HG03060 (cell line): Measurements from ENCODE around the gene PTH2.
"Not testable (repeated sequence)": the region's sequence is repeated elsewhere in the genome, so short reads cannot be mapped to it uniquely, and the experiment has no call there.

Source experiments
- ATAC-seq: cut with Tn5 transposase; IDR thresholded peaks from one replicate; pipeline ENCODE4 v1.9.1; 2021; ENCODE audit warnings: low read depth, moderate number of reproducible peaks; ENCODE audit not compliant: unreplicated experiment

Gene PTH2

GRCh38 chr19:49390131-49390928, 32.9 kb downstream of the PTH2 start:
- no peak for ATAC-seq

- ATAC-seq: no peak
These were observed 33.8 kb downstream of the PTH2 start for GRCh38 chr19:49389406-49389805.

- ATAC-seq: no peak
These were observed 35.3 kb downstream of the PTH2 start, which contains the start of gene KASH5 for GRCh38 chr19:49387936-49388372. TSS of gene KASH5 (plus strand) at chr19:49388249. CDS start at chr19:49390884, 2,635 bp downstream.

GRCh38 chr19:49383599-49383998, 39.6 kb downstream of the PTH2 start:
- ATAC-seq: no peak

GRCh38 chr19:49382639-49383038, 40.6 kb downstream of the PTH2 start:
- no peak for ATAC-seq

- no peak for ATAC-seq
These were observed 42.9 kb downstream of the PTH2 start for GRCh38 chr19:49380391-49380790.

GRCh38 chr19:49378512-49378911, 44.7 kb downstream of the PTH2 start:
- no peak for ATAC-seq

- no peak for ATAC-seq
These were observed 48.4 kb downstream of the PTH2 start for GRCh38 chr19:49374665-49375434.

GRCh38 chr19:49373174-49373573, 50.1 kb downstream of the PTH2 start:
- ATAC-seq: not testable (repeated sequence)
